Kidney (tissue), 14 donors: Measurements from ENCODE around the gene CASP2. TPM values are rescaled to one million over a fixed set of nuclear protein-coding genes. Genes with fewer than 3 reads are reported as not detected.

Source experiments
- DNase-seq, 5 donors: peaks; one replicate each; pipeline ENCODE4 v3.0.0-alpha.2; 2013 to 2020
- FAIRE-seq: peaks from 2 replicates; lab custom pipeline; 2012; peaks lifted over from hg19 to GRCh38; lab: Jason Lieb, UNC
- H3K27ac ChIP-seq, 2 donors: one replicate each; pipeline ENCODE4 v1.7.0; 2013; ENCODE audit warnings: low read depth in 2 of 2, low read length in 2 of 2, inconsistent platforms in 1 of 2
- H3K27me3 ChIP-seq: one replicate; pipeline ENCODE4 v1.7.1; 2013; ENCODE audit warnings: low read length, inconsistent platforms; ENCODE audit not compliant: control insufficient read depth, insufficient read depth
- H3K36me3 ChIP-seq, 3 donors: one replicate each; pipeline versions ENCODE4 v1.7.0 to v1.7.1; 2013; ENCODE audit warnings: low read length in 3 of 3, control low read depth in 1 of 3, inconsistent platforms in 1 of 3; ENCODE audit not compliant: insufficient read depth in 3 of 3, control insufficient read depth in 2 of 3
- H3K4me1 ChIP-seq, 3 donors: one replicate each; pipeline versions ENCODE4 v1.7.0 to v1.7.1; 2013; ENCODE audit warnings: low read length in 3 of 3, inconsistent platforms in 1 of 3, low read depth in 1 of 3; ENCODE audit not compliant: control insufficient read depth in 2 of 3, insufficient read depth in 2 of 3
- H3K4me3 ChIP-seq, 3 donors: one replicate each; pipeline versions ENCODE4 v1.7.0 to v1.8.1; 2013; ENCODE audit warnings: low read length in 3 of 3, control low read depth in 1 of 3, inconsistent platforms in 1 of 3
- H3K9ac ChIP-seq, 3 donors: one replicate each; pipeline versions ENCODE4 v1.7.0 to v1.7.1; 2013; ENCODE audit warnings: low read length in 3 of 3, control low read depth in 1 of 3, inconsistent platforms in 1 of 3
- H3K9me3 ChIP-seq, 3 donors: one replicate each; pipeline versions ENCODE4 v1.7.0 to v1.7.1; 2013; ENCODE audit warnings: low read length in 3 of 3, control low read depth in 1 of 3, inconsistent platforms in 1 of 3; ENCODE audit not compliant: control insufficient read depth in 2 of 3, insufficient read depth in 1 of 3
- CTCF ChIP-seq: IDR thresholded peaks from 3 replicates; pipeline ENCODE4 v1.5.1; 2012; ENCODE audit warnings: mild to moderate bottlenecking, moderate library complexity, borderline replicate concordance; ENCODE audit not compliant: insufficient read depth; ENCODE audit errors: extremely low read depth
- intact Hi-C: fragments of 100-400 bp; cut with DNase I; formaldehyde crosslinking; loops from one replicate; pipeline ENCODE4 v1.11.1; 2022
- polyA plus RNA-seq: library from polyadenylated mRNA; stranded (reverse); fragments of 350-450 nt; fragmentation: Illumina TruSeq; extraction: RNeasy Lipid Tissue Mini Kit (QIAGEN cat#74804); gene quantifications from one replicate; pipeline ENCODE4 v1.2.3, GENCODE V29; 2014; ENCODE audit warnings: low read depth, low replicate concordance; ENCODE audit not compliant: insufficient read depth
- total RNA-seq: library from RNA; stranded (reverse); fragmentation: NEBNext Ultra II Directional; extraction: Animal tissue kit (Norgen Biotek cat#: 25700); gene quantifications from one replicate; pipeline ENCODE4 v1.2.1, GENCODE V29; 2021
- donor health status: control.
- donor health status: control.
- donor health status: control.
- donor health status: control.
- donor health status: control.
- donor health status: DM: yes; HTN: yes; CAD: no.
- donor health status: Normal renal cell carcinoma (clear cell type).

CASP2 gene
- total and polyA plus RNA-seq, 2 donors from 2014 or later: 6.6 to 36.2 TPM

GRCh38 chr7:143314127-143314526 is 26.0 kb downstream of the CASP2 start:
- Histone ChIP-seq H3K36me3 (no peaks in the 10 kb centered on the region), H3K9ac (no peak overlapping the region), H3K9me3 (no peaks in the 10 kb centered on the region), H3K4me1 (no peaks in the 10 kb centered on the region), H3K27me3 (no peaks in the 10 kb centered on the region), H3K27ac (no peak overlapping the region), H3K4me3 (no peak overlapping the region)
- DNase-seq (no peak), FAIRE-seq (no peak)
- intact Hi-C loops: no loop called here
- TF ChIP-seq CTCF: no peak

- DNase-seq (no peak), FAIRE-seq (no peak)
- Histone ChIP-seq H3K27ac (no peak within 1 kb of the TSS), H3K9me3 (no peaks in the 10 kb centered on the region), H3K9ac (no peak within 1 kb of the TSS), H3K27me3 (no peaks in the 10 kb centered on the region), H3K4me1 (no peaks in the 10 kb centered on the region), H3K36me3 (no peaks in the 10 kb centered on the region), H3K4me3 (no peak within 1 kb of the TSS)
- no peak for TF ChIP-seq CTCF
- intact Hi-C loops: no loop called here
These were observed 27.6 kb downstream of the CASP2 start, which contains the start of gene CLCN1 for GRCh38 chr7:143315776-143316175. CLCN1 (plus strand) TSS chr7:143316111; CDS start chr7:143316213, 102 bp downstream.

- no peak for TF ChIP-seq CTCF
- Histone ChIP-seq H3K4me3 (no peak overlapping the region), H3K4me1 (no peaks in the 10 kb centered on the region), H3K36me3 (no peaks in the 10 kb centered on the region), H3K27ac (no peak overlapping the region), H3K9me3 (no peaks in the 10 kb centered on the region), H3K9ac (no peak overlapping the region), H3K27me3 (no peaks in the 10 kb centered on the region)
- FAIRE-seq: no peak
- intact Hi-C loops: no loop called here
- no peak for DNase-seq
These were observed 28.3 kb downstream of the CASP2 start for GRCh38 chr7:143316492-143316891.

- Histone ChIP-seq H3K36me3 (no peaks in the 10 kb centered on the region), H3K4me1 (peaks cover 0 to 2% (median 0%) of the 10 kb centered on the region in 3 donors), H3K9me3 (no peaks in the 10 kb centered on the region), H3K9ac (no peak overlapping the region), H3K27ac (no peak overlapping the region), H3K27me3 (no peaks in the 10 kb centered on the region), H3K4me3 (no peak overlapping the region)
- intact Hi-C loops: no loop called here
- no peak for TF ChIP-seq CTCF
- no peak for FAIRE-seq
- DNase-seq: peak in 3 of 5 donors; percentile 30 to 46 (median 41)
These were observed 30.5 kb downstream of the CASP2 start for GRCh38 chr7:143318661-143319060.
